Activated CD8-positive, alpha-beta memory T cell treated with anti-CD3 and anti-CD28 coated beads for 36 hours (primary cell): ENCODE results near the gene RFX4. TPM values are rescaled to one million over a fixed set of nuclear protein-coding genes. Genes with fewer than 3 reads are reported as not detected.
"Not testable (repeated sequence)": the region's sequence is repeated elsewhere in the genome, so short reads cannot be mapped to it uniquely, and the experiment has no call there.

Experiments used
- CTCF ChIA-PET: fragments of 350-600 bp; sonication (Branson Sonifier 250); formaldehyde crosslinking; loops from one replicate; lab custom pipeline; 2021; ENCODE audit warnings: antibody characterized with exemption; lab: Charles Lee
- POLR2A ChIA-PET: fragments of 350-600 bp; sonication (Branson Sonifier 250); formaldehyde crosslinking; loops from one replicate; lab custom pipeline; 2021; ENCODE audit warnings: antibody characterized with exemption; lab: Charles Lee
- total RNA-seq, 2 experiments: library from RNA; stranded (reverse); gene quantifications; one replicate each; pipeline ENCODE4 v1.2.3, GENCODE V29; 2021

RFX4 gene
- total RNA-seq, 2 experiments from 2014 or later = not detected

DNA sequence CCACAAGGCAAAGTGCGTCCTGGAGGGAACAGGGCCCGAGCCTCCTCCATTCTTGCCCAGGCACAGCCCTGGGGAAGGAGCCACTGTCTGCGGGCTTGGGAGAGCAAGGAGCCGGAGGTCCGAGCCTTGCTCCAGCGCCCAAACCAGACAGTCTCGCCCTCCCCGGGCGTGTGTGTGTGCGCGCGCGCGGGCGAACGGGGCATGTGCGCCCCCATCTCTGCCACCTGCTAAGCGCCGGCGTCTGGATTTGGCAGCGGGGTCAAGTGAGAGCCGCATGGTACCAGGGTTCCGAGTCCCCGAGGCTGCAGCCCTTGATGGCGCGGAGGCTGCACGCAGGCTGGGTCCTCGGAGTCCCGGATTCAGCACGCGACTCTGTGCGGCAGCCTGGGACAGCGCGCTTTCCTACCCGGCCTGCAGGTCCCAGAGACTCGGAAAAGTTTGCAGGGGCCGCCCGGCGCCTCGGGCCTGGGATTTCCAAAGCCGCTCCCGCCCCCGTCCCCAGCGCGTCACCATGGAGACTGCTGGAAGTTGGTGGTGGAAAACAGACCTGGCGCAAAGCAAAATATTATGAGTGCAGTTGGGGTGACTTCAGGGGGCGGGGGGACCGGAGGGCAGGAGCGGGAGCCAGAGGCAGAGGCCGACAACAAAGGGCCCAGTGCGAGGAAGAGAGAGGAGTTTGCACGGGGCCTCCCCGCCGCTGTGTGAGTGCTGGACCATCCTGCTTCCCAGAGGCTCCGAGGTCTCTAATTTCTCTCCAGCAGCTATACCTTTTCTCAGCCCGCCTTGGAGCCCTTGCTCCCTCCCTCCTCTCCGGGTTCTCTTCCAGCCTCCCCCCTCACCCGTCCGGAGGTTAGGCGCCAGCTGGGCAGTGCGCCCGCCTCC lies 4.2 kb downstream of the RFX4 start:
- ChIA-PET CTCF (no interaction called here), POLR2A (no interaction called here)

DNA sequence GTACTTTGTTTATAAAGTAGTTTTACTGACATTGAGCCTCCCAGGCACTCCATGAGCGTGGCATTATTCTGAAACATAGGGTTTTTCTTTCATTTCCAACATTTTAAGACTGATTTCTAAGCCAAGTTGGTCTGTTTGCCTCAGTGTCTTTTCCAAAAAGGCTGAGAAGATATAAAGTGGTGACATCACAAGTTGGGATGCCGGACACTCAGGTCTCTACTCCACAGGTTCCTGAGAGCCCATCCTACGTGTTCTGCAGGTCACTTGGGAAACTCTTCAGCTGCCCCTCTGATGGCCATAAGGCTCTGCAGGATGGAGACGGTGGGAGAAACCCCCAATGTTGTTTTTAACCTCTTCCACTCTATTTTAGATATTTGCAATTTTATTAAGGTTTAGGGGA lies 6.0 kb downstream of the RFX4 start:
- ChIA-PET CTCF (no interaction called here), POLR2A (no interaction called here)

DNA sequence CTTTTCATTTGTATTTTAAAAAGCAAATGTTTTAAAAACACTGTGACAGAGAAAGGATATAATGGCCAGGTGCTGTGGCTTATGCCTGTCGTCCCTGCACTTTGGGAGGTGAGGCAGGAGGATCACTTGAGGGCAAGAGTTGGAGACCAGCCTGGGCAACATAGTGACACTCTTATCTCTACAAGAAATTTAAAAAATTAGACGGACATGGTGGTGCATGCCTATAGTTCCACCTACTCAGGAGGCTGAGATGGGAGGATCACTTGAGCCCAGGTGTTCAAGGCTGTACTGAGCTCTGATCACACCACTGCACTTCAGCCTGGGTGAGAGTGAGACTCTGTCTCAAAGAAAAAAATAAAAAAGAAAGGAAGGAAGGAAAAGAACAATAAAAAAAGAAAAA lies 7.8 kb downstream of the RFX4 start:
- POLR2A ChIA-PET = no interaction called here

DNA sequence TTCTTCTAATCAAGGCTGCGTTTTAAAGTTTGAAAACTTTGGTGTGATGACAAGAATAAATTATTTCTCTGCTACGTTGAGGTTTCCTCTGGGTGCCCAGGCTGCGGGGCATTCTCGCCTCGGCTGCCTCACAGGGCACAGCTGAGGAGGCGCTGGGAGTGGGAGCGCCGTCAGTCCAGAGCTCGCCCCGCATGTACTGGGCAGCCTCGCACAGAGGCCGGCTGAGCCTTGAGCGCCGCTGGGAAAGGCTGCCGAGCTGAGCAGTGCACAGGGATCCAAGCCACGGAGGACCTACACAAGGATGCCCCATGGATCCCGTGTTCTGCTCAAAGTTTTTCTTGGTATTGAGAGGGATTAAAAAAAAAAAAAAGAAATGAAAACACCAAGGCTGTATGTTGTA lies 11.6 kb downstream of the RFX4 start:
- ChIA-PET CTCF (no interaction called here), POLR2A (no interaction called here)

More for the DNA sequence above, 7.8 kb downstream of the RFX4 start:
- CTCF ChIA-PET = interaction anchor here (0.7 kb wide), 1 partner anchor 185 kb away, joined by 4 read pairs; no protein-coding TSS in a partner anchor

DNA sequence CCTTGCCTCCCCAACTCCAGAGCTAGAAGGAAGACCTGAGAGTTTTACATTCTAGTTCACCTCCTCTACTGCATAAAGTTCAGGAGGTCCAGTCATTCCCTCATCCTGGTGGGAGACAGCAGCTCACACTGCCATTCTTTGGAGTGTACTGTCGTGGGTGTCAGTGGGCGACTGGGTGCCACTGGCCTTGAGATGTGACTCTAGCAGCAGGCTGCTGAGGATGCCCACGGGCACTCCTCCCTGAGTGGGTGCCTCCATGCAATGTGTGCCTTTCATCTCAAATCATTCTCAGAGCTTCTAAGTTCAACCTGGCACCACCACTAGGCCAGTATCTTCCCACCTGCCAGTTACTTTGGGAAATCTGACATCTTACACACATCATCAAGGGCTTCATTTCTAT lies 12.5 kb downstream of the RFX4 start:
- ChIA-PET CTCF (no interaction called here), POLR2A (no interaction called here)

DNA sequence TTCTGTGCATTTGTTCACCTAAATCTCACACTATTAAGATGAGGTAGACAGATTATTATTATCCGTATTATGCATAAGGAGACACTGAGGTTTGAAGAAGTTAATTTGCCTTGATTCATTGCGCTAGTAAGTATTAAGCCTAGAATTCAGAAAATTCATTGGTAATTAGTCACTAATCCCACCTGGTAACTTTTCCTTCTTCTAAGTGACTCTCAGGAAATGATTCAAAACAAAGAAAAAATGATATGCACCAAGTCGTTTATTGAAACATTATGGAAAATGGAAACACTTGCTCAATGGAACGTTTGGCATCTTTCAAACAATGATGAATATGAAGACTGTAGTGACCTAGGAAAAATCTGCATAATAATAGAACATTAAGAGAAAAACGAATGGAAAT lies 15.2 kb downstream of the RFX4 start:
- POLR2A ChIA-PET = no interaction called here
- CTCF ChIA-PET = no interaction called here

DNA sequence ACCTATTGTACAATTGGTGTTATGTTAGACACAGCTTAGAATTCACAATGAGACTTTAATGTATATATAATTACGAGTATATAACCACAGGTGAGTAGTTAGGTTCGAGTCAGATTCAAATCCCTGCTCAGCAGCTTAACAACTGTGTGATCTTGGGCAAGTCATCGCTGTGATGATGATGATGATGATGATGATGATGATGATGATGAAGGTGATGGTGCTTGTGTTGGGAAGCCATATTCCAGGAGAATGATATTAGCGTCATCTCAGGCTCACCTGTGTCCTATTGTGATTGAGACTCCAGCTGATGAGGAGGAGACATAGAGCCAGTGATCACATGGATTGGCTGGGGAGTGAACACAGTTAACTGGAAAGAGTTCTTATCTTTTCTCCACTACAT lies 16.5 kb downstream of the RFX4 start:
- POLR2A ChIA-PET = no interaction called here
- CTCF ChIA-PET = no interaction called here

DNA sequence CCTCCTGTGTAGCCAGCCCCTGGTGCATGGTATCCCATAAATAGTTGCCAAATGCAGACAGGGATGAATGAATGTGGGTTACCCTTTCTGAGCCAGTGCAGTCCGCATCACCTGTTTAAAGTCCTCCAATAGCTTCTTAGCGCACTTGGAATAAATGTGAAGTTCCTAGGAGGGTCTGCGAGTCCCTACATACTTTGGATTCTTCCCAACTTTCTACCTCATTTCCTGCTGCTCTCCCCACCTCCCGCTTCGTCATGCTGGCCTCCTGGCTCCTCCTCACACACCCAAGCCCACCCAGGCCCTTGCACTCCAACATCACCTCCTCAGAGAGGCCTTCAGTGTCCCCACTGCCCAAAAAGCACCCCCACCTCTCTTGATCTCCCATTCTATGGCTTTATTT lies 17.7 kb downstream of the RFX4 start:
- CTCF ChIA-PET = no interaction called here
- POLR2A ChIA-PET = no interaction called here

DNA sequence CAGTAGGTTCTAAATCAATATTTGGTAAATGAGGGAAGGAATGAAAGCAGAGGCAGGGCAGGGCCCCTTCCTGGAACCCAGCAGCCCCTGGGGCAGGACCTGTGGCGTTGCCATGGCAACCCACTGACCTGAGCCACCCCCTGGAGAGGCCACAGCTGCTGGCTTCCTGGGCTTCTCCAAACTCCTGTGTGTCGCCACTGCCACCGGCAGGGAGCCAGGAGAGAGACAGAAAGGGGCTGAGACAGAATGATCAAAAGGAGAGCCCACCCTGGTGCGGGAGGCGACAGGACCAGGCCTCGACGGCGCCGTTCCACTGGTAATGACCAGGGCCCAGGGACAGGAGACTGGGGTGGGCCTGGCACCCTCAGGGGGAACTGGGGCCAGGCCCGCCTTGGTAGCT lies 18.2 kb downstream of the RFX4 start:
- POLR2A ChIA-PET = no interaction called here
- CTCF ChIA-PET = no interaction called here

DNA sequence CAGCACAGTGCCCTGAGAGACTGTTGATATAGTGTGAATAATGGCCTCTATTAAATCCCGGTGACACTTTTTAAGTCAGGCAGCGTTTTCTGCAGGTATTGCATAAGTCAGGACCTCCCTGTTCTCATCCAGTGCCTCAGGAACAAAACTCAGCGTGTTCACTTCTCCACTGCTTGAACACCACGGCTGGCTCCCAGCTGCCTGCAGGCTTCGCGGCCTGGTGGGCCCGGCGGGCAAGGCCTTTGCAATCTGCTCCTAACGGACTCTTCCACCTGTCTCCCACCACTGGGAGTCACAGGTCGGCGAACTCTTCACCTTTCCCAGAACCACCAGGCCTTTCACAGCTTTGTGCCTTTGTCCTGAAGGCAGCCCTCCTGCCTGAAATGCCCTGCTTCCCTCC lies 18.7 kb downstream of the RFX4 start:
- ChIA-PET CTCF (no interaction called here), POLR2A (no interaction called here)

DNA sequence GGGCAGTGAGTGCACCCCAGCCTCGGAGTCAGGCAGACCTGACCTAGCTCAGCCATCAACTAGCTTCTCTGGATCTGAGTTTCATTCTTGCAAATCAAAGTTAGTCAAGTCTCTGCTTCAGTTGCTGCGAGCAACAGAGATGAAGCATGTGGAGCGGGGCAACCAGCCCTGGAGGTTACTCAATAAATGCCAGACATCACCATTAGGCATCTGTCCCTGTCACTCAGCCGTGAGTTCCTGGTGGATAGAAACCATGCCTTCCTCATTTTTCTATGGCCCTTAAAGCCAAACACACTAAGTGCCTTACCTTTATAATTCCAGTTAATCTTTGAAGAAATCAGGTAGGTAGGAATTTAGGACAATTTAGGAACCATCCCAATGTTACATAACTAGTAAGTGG lies 19.3 kb downstream of the RFX4 start:
- ChIA-PET CTCF (no interaction called here), POLR2A (no interaction called here)

DNA sequence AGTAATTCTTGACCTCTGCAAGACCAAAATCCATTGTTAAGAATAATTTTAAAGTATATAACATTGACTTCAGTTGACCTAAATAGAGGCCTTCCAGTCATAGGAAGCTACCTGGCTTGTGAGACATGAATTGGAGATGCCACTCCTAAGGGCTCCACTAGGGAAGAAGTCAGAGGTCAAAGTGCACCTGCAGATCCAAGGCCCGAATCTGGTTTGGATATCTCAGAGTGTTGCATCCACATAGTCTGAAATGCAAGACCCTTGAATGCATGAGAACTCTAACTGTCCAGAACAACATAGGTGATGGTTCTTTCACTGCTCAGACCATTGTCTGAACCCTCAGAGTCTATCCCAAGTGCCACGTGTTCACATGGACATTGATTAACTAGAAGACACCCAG lies 22.4 kb downstream of the RFX4 start:
- POLR2A ChIA-PET = no interaction called here
- CTCF ChIA-PET = no interaction called here

DNA sequence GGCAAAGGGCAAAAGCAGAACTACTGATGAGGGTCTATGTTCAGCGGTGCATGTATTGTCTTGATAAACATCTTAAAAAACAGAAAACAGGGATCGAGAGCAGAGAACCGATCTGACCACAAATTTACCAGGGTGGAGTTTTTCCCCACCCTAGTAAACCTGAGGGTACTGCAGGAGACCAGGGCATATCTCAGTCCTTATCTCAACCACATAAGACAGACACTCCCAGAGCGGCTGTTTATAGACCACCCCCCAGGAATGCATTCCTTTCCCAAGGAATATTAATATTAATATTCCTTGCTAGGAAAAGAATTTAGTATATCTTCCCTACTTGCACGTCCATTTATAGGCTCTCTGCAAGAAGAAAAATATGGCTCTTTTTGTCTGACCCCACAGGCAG lies 37.8 kb downstream of the RFX4 start:
- CTCF ChIA-PET = not testable (repeated sequence)

DNA sequence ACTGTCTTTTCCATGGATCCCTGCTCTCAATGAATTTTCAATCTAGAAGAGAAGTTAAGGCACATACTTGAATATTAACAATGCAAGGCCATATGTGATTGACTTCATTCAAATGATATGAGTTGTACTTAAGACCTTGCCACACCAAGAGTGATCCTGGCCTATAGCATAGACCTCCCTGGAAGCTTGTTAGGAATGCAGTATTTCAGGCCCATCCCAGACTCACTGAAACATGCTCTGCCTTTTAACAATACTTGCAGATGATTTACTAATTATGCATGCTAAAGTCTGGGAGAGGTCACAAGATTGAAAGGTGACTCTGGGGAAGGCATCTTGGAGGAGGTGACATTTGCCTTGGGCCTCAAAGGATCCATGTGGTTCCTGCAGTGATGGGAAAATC lies 43.2 kb downstream of the RFX4 start:
- ChIA-PET POLR2A (no interaction called here), CTCF (no interaction called here)

More for the DNA sequence above, 37.8 kb downstream of the RFX4 start:
- POLR2A ChIA-PET = not testable (repeated sequence)

DNA sequence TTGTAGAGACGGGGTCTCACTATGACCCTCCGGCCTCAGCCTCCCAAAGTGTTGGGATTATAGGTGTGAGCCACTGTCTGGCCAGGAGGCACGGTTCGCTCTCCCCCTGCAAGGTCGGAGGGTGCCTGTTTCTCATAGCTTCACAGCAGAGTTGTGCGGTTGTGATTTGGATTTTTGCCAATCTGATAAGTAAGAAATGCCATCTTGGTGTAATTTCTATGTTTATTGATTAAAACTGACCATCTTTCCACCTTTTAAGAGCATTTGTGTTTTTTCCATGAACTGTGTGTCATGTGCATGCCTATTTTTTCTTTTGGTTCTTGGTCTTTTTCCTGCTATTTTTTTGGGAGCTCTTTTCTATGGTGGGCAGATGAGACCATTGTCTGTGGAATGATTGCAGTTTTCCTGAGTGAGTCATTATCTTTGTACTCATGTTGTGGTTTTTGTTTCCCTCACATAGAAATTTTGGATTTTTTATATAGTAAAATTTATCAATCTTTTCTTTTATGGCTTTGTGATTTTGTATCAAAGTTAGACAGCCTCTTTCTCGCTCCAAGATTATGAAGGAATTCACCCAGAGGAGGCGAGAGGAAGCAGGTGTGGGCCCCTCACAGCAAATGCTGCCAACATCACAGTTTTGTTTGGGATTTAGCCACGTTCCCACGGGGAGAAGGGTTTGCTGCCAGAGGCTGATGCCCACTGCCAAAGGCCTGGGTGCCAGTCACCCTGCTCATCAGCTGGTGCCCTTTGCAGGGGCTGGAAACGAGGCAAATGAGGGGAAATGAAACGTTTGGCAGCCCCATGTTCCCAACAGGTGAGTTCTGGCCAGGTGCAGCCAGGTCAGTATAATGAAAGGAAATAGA lies 47.2 kb downstream of the RFX4 start:
- POLR2A ChIA-PET = no interaction called here
- CTCF ChIA-PET = no interaction called here

DNA sequence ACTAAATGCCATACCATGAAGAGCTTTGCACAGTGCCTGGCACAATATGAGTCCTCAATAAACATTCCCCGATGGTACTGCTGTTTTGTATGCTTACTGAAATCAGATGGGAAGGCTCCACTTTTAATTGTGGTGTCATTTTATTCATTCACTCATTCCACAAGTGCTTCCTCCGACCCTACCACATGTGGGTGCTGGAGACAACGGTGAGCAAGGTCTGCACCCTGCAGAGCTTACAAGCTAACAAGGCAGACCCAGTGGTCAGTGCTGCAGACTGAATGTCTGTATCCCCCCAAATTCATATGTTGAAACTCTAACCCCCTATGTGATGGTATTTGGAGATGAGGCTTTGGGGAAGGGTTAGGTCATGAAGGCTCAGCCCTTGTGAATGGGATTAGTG lies 48.3 kb downstream of the RFX4 start:
- ChIA-PET POLR2A (no interaction called here), CTCF (no interaction called here)

DNA sequence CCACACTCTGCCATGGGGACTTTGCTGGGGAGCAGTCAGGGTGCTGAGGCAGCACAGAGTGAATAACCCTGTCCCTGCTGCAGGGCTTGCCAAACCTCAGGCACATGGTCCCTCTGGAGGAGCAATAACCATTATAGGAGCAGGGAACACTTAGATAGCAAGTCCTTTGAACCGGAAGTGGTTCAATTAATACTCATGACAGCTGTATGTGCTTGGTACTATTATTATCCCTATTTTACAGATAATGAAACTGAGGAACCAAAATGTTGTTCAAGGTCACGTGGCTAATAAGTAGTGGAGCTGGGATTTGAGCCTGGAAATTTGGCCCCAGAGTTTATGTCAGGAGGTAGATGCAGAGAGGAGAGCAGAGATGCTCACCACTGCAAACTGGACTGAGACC lies 49.0 kb downstream of the RFX4 start:
- POLR2A ChIA-PET = no interaction called here

DNA sequence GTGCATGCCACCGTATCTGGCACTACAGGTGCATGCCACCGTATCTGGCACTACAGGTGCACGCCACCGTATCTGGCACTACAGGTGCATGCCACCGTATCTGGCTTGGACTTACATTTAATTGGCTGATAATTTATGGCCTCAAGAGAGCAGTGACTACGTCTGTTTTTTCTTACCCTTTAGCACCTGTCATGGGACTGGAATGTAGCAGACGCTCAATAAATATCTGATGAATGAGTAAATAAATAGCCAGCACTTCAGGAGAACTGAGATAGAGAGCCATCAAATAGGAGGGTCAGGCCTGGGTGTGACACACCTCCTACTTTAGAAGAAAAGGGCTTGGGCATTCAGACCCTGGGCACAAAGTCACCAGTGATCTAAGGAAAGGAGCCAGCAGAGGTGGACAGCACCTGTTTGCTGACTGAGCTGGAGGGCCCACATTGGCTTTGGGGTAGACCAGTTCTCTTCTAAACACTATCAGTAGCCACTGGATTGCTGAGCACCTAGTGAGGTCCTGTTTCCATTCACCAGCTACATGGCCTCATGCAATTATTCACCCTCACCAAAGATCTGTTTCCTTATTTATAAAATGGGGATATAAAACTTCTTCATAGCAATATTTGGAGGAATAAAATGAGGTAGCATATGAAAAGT lies 50.1 kb downstream of the RFX4 start:
- POLR2A ChIA-PET = no interaction called here
- CTCF ChIA-PET = no interaction called here

More for the DNA sequence above, 49.0 kb downstream of the RFX4 start:
- CTCF ChIA-PET = no interaction called here

DNA sequence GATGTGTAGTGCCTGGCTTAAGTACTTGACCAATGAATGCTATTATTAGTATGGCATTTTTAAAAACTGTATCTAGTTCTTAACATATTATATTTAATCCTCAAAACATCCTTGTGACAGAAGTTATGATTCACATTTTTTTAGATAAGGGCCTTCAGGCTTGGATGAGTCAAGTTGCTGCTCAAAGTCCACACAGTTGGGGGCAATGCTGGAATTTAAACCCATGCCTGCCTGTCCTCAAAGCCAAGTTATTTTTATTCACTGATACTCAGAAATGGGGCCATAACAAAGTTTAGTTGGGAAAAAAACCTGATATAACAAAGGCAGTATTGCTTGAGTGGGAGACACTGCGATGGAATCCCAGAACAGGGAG lies 50.6 kb downstream of the RFX4 start:
- POLR2A ChIA-PET = no interaction called here
- CTCF ChIA-PET = interaction anchor here (1.0 kb wide), 1 partner anchor 11 kb away, joined by 3 read pairs; no protein-coding TSS in a partner anchor

DNA sequence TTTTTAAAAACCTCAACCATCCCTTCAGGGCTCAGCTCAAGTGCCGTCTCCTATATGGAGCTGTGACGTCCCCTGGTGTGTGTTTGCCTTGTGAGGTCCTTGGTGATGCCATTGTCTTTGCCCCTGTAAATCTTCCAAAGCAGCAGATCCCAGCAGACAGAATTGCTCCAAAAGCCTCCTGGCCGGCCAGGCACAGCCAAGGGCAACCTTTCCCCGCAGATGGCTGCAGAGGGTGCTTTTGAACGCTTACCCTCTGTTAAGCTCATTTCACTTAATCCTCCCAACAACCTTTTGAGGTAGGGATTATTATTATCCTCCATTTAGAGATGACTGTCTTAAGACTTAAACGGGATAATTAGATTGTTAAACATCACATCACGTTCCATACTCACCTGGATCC lies 51.4 kb downstream of the RFX4 start:
- POLR2A ChIA-PET = no interaction called here
- CTCF ChIA-PET = interaction anchor here (1.0 kb wide), 1 partner anchor 11 kb away, joined by 3 read pairs; no protein-coding TSS in a partner anchor
